Neural crest cell (in vitro differentiated cells): ENCODE data around the gene ABLIM2. TPM values are rescaled to one million over a fixed set of nuclear protein-coding genes. Genes with fewer than 3 reads are reported as not detected.

Experiments
- DNase-seq: peaks from one replicate; pipeline ENCODE4 v3.0.0; 2021; ENCODE audit warnings: low read depth, mixed read lengths, low spot score
- H3K27ac Mint-ChIP-seq: one replicate; pipeline ENCODE4 v1.8.0; 2021; ENCODE audit warnings: mild to moderate bottlenecking, mixed read lengths; ENCODE audit not compliant: unreplicated experiment
- H3K27me3 Mint-ChIP-seq: 2 replicates; pipeline ENCODE4 v1.8.0; 2021; ENCODE audit warnings: low read depth, mild to moderate bottlenecking, mixed read lengths
- H3K36me3 Mint-ChIP-seq: 2 replicates; pipeline ENCODE4 v1.8.0; 2021; ENCODE audit warnings: low read depth, mild to moderate bottlenecking, mixed read lengths
- H3K4me1 Mint-ChIP-seq: 2 replicates; pipeline ENCODE4 v1.8.0; 2021; ENCODE audit warnings: mixed read lengths
- H3K4me3 Mint-ChIP-seq: one replicate; pipeline ENCODE4 v1.8.0; 2021; ENCODE audit warnings: mild to moderate bottlenecking, mixed read lengths
- H3K9me3 Mint-ChIP-seq: 2 replicates; pipeline ENCODE4 v1.8.0; 2021; ENCODE audit warnings: mixed read lengths
- total RNA-seq: library from RNA; stranded (reverse); gene quantifications from 2 replicates; pipeline ENCODE4 v1.2.1, GENCODE V29; 2021
- TF ChIP-seq, protein P1 (sequence below): fragments of 200-600 bp; sonication (generic); conservative IDR thresholded peaks from 2 replicates; pipeline ENCODE4 v1.5.0; 2021; ENCODE audit warnings: antibody characterized with exemption, mild to moderate bottlenecking

Gene ABLIM2
- total RNA-seq, 1 donor from 2014 or later: 3.8 TPM

DNA sequence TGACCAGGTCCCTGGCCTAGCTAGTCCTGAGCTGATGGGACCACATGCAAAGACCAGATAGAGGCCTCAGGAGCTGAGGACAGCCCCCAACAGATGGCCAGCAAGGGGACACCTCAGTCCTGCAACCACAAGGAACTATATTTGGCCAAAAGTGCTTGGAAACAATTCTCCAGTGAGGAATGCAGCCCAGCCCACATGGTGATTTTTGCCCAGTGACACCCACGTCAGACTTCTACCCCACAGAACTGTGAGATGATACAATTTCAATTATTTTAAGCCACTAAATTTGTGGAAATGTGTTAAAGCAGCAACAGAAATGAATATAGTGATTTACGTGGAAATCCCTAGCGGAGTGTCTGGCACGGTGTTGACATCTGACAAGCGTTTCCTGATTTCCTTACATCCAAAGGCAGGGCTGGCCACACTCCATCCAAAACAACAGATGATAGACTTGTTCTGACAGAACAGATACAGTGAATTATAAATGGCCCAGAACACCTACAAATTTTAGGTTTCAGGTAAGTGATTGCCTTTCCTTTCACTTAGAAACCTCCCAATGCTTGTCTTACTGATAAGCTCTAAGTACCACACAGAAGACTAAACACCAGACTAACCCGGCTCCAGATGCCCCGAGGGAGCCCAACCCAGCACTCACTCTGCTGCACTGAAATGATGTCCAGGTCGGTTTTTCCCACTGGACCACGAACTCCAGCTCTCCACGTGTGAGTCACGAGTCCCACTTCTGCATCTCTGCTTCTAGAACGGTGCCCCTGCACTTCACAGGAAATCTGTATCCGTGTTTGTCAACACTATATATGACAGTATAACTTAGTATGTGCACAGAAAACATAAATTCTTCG is 224.7 kb downstream of the ABLIM2 start:
- H3K27me3 Mint-ChIP-seq: peaks cover 7% of the 10 kb centered on the region
- TF ChIP-seq, protein P1, sequence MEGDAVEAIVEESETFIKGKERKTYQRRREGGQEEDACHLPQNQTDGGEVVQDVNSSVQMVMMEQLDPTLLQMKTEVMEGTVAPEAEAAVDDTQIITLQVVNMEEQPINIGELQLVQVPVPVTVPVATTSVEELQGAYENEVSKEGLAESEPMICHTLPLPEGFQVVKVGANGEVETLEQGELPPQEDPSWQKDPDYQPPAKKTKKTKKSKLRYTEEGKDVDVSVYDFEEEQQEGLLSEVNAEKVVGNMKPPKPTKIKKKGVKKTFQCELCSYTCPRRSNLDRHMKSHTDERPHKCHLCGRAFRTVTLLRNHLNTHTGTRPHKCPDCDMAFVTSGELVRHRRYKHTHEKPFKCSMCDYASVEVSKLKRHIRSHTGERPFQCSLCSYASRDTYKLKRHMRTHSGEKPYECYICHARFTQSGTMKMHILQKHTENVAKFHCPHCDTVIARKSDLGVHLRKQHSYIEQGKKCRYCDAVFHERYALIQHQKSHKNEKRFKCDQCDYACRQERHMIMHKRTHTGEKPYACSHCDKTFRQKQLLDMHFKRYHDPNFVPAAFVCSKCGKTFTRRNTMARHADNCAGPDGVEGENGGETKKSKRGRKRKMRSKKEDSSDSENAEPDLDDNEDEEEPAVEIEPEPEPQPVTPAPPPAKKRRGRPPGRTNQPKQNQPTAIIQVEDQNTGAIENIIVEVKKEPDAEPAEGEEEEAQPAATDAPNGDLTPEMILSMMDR: no peak
- H3K27ac Mint-ChIP-seq: no peak overlapping the region
- no peak for DNase-seq
- H3K4me1 Mint-ChIP-seq: peaks cover 48% of the 10 kb centered on the region
- H3K9me3 Mint-ChIP-seq: no peaks in the 10 kb centered on the region
- no peak overlapping the region for H3K4me3 Mint-ChIP-seq
- no peaks in the 10 kb centered on the region for H3K36me3 Mint-ChIP-seq

DNA sequence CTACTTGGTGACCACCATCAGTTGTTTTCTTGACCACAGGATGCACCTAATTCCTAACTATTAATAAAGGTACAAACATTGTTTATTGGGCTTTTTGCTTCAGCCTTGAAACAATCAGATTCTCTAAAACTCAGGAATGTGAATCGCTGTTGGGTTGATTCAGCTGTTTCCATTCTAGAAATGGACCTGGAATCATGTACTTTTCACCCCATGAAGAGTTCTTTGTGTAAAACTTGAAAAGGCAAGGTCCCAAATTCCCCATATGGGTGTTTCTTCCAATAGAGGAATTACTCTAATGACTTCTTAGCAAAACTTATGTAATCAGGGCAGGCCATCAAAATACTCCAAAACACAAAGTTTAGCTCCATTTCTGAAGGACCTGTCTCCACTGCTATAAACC is 226.3 kb downstream of the ABLIM2 start:
- Mint-ChIP-seq H3K27ac (no peak overlapping the region), H3K27me3 (peaks cover 3% of the 10 kb centered on the region), H3K4me3 (no peak overlapping the region), H3K9me3 (no peaks in the 10 kb centered on the region), H3K4me1 (peaks cover 40% of the 10 kb centered on the region), H3K36me3 (no peaks in the 10 kb centered on the region)
- no peak for DNase-seq
- TF ChIP-seq, protein P1: no peak

- TF ChIP-seq, protein P1: peak; percentile 42
- no peaks in the 10 kb centered on the region for H3K27me3 Mint-ChIP-seq
- no peak for DNase-seq
- H3K9me3 Mint-ChIP-seq: peaks cover 6% of the 10 kb centered on the region
- H3K27ac Mint-ChIP-seq: peak overlapping the region; percentile 51
- H3K36me3 Mint-ChIP-seq: no peaks in the 10 kb centered on the region
- H3K4me1 Mint-ChIP-seq: peaks cover 37% of the 10 kb centered on the region
- no peak overlapping the region for H3K4me3 Mint-ChIP-seq
Observed at GRCh38 chr4:7929118-7929951, 229.3 kb downstream of the ABLIM2 start.

- DNase-seq: no peak
- Mint-ChIP-seq H3K4me3 (no peak overlapping the region), H3K4me1 (peaks cover 40% of the 10 kb centered on the region), H3K9me3 (peaks cover 6% of the 10 kb centered on the region), H3K27me3 (no peaks in the 10 kb centered on the region), H3K27ac (no peak overlapping the region), H3K36me3 (no peaks in the 10 kb centered on the region)
- TF ChIP-seq, protein P1: no peak
Observed at GRCh38 chr4:7928711-7929110, 229.9 kb downstream of the ABLIM2 start.

DNA sequence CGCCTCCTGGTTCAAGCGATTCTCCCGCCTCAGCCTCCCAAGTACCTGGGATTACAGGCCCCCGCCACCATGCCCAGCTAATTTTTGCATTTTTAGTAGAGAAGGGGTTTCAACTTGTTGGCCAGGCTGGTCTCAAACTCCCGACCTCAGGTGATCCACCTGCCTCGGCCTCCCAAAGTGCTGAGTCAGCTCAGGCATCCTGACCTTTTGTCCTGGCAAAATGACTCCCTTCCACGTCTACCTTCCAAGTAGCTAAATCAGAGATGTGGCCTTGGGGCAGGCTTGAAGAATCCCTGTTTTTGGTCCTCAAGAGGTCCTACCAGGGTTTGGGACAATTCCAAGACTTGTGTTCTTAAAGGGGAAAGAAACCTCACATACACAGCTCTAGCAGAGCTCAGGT is 231.8 kb downstream of the ABLIM2 start:
- Mint-ChIP-seq H3K27me3 (no peaks in the 10 kb centered on the region), H3K36me3 (no peaks in the 10 kb centered on the region), H3K4me3 (no peak overlapping the region), H3K9me3 (peaks cover 6% of the 10 kb centered on the region), H3K27ac (no peak overlapping the region), H3K4me1 (peaks cover 41% of the 10 kb centered on the region)
- TF ChIP-seq, protein P1: no peak
- DNase-seq: no peak
